HG03025 (cell line): ENCODE measurements around the gene FAM13A.
A peak's percentile ranks its signal among the peaks of the same experiment; 100 is the strongest.

Source experiments
- ATAC-seq: cut with Tn5 transposase; IDR thresholded peaks from one replicate; pipeline ENCODE4 v1.9.1; 2021; ENCODE audit warnings: mild to moderate bottlenecking, moderate library complexity; ENCODE audit not compliant: unreplicated experiment, low FRiP score

FAM13A gene

DNA sequence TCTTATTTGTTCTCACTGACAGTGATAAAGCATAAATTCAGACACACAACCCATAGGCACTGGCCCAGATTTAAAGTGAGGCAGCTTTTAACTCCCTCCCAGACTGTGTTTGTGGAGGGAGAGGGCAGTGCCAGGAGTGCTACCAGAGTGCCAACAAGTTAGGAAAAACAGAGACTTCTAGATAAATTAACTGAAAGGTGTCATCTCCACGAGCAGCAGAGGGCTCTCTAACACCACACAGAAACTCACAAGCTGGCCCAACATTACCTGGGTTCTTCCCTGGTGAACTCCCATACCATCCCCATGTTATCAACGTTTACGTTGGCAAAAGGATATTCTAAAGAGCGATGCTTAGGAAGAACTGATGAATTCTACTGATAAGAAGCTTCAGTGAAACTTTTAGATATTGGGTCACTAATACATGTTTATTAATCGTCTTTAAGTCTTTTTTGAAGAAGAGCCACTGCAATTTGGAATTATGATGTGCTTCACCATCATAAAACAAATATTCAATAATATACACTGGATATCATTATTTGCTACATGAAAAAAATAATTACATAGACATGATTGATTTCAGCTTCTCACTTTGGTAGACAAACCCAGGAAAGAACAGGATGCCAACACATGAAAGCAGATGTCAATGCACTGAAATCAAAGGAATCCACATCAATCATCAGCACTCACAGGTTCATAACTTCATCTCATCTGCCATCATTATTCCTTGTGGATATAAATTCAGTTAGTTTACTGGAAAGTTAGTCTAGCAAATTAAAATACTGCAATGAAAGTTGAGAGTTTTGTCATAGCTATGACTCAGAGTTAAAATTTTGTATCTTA, 238.1 kb downstream of the FAM13A start:
- no peak for ATAC-seq

DNA sequence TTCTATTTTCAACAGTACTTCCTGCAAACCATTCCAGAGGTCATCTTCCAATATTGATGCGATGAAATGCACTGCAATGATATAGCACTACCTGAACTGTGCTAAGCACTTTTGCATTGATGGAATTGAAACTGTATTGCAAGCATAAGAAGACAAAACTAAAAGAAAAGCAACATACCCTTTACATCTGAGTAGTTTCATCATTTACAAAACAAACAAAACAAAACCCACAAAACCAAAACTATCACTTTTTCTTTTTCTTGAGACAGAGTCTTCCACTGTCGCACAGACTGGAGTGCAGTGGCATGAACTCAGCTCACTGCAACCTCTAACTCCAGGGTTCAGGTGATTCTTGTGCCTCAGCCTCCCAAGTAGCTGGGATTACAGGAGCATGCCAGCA, 239.2 kb downstream of the FAM13A start:
- no peak for ATAC-seq

DNA sequence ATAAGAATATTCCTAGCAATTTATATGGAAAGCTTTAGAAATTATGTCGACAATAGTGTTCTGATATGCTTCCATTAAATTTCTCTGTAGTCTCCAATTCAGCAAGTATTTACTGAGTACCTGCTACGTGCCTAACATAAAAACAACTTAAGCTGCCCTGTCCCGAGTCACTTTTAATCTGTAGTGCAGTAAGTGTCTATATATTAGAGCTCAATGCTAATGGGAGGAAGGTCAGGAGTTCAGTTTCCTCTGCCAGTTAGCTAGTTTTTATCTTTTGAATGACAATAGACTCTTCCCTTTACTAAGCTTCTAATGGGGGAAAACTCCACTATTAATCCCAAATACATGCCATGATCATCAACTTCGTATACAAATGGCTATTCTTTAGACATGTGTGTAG, 240.6 kb downstream of the FAM13A start:
- no peak for ATAC-seq

- ATAC-seq = no peak
Observed at GRCh38 chr4:88814043-88814617, 242.9 kb downstream of the FAM13A start.

- no peak for ATAC-seq
Observed at GRCh38 chr4:88813013-88813412, 244.0 kb downstream of the FAM13A start.

DNA sequence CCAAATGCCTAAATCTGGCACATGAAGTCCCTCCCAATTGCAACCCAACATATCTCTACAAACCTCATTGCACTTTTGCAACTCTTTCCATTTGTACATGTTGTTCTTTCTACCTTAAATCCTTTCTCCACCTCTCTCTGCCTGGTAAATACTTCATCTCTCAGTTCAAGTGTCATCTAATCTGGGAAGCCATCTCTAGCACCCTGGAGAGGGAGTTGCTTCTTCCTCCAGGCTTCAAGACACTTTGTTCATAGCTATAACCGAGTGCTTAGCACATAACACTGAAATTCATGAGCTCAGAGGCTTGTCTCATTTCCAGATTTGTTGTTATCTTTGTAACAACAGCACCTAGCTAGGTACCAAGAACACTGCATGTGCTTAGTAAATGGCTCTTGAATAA, 244.6 kb downstream of the FAM13A start:
- ATAC-seq = no peak

GRCh38 chr4:88811904-88812303, 245.1 kb downstream of the FAM13A start:
- ATAC-seq = no peak

DNA sequence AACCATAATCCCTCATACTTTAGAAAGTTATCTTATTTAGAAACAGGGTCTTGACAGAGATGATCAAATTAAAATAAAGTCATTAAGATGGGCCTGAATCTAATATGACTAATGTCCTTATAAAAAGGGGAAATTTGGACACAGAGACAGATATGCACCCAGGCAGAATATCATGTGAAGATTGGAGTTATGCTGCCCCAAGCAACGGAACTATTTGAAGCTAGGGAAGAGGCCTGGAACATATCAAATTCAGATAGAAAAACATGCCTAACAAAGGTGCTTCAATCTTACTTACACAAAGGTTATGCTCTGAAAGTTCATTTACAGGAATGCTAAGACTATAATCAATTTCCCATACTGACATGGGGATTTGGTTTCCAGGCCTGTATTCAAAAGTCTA, 246.7 kb downstream of the FAM13A start:
- no peak for ATAC-seq

DNA sequence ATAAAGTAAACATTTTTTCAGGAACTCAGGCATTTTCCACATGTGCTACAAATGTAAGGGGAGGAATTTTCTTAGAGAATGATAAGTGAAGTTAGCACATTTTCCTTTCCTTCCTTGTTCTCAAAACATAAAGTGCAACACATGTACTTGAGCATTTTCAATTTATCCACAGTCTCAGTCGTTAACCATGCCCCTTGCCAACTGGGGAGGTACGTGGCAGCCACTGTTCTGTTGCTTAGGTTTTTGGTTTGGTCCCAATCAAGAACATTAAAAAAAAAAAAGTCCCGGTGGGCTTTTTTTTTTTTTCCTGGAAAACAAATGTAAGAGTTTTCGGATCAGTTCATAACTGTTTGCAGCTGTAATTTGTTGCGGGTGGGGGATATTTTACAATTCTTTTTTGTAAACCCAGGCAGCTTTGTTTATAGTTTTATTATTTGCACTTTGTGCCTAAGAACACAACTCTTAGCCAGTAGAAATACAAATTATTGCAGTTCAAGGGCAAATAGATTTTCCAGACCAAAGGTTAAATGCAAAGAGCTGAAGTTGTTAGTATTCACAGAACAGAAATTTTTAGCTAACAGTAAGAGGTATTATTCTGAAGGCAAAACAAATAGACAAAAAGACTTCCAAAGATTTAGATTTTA, 247.3 kb downstream of the FAM13A start:
- ATAC-seq = no peak

DNA sequence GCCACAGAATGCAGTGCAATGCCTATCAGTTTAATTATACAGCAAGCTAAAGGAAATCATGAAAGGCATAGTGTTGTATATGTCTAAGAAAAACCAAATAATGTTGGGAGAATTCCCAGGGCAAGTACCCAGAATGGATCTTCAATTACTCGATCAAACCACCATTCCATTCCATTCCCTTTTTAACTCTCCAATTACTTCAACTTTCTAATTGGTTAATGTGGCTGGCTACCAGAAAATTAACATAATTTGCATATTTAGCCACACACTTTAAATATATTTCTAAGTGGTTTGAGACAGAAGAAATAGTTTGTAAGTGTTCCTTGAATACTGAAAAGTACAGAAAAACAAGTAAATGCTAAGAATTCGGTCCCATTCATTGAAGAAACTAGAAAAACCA, 247.9 kb downstream of the FAM13A start:
- ATAC-seq = no peak

- no peak for ATAC-seq
Observed at GRCh38 chr4:88807499-88807898, 249.5 kb downstream of the FAM13A start.

DNA sequence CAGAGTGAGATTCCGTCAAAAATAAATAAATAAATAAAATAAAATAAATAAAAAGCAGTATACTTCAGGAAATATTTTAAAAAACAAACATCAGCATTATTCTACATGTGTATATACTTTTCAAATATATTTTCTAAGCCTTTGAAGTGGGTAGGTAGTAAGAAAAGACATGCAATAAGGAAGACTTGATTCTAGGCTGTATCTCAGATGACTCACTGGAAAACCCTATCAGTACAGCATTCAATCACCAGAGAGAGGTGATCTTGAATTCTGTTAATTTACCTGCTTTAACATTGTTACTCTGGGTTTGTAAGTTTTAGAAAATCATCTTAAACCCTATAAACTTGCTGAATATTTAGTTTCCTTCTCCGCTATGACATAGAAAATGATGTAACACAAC, 252.8 kb downstream of the FAM13A start:
- no peak for ATAC-seq

DNA sequence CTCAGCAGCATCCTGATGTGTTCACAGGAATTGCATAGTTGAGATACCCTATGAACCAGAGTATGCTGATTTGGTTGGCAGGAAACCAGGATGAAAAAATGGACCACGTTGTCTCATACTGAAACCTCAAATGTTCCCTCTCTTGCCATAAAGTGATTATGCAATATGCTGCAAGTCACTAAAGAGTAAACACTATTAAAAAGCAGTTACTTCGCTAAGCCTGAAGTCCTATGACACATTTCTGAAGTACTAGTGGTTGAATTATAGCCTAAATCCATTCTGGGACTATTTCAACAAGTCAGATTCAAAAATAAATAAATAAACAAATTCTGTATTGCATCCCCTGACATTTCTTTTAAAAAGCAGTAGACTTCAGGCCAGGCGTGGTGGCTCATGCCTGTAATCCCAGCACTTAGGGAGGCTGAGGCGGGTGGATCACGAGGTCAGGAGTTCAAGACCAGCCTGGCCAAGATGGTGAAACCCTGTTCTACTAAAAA, 253.3 kb downstream of the FAM13A start:
- no peak for ATAC-seq

DNA sequence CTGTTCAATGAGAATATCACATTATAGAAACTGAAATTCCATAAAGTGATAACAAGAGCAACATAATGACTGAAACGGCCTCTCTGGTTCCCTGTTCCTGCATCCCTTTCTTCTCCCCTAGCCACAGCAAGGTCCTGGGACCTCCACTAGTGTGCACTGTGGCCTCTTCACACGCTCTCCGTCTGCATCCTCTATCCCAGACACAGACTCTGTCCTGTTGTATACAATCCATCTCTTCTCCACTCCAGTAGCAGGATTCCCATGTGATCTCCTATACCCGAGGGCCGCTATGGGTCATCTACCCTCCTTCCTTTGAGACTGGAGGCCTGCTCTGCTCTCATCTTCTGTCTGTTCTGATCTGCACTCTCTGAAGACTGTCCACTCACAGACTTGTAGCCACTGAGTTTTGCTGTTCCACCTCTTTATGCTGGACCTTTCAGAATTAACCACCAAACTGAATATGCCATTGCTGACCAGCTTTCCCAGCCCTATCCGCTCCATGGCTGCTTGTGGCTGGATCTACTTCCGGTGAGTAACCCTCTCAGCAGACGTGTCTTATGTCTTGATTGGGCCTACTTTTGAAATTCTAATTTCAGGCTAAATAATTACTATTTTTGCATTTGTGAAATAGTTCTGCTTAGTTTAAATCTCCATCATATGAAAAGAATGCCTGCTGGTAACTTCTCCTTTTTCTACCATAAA, 254.2 kb downstream of the FAM13A start:
- no peak for ATAC-seq

DNA sequence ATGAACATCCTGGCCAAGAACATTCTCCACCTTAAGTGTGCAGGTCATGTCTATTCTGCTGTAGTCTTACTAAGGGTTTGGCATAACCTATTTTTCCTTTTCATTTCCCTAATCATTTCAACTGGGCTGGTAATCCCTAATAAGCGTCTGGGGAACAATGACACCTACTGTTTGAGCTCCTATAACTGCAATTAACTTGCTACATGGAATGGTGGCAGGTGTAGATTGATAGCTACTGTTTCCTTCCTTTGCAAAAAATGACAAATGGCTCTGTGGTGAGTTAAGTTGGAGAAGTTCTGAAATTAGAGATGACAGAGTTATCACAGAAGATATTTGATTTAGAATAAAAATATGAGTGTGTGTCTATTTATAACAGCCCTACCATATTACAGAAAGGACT, 254.8 kb downstream of the FAM13A start:
- ATAC-seq = no peak

GRCh38 chr4:88799900-88800299, 257.1 kb downstream of the FAM13A start:
- no peak for ATAC-seq

GRCh38 chr4:88797725-88798124, 259.3 kb downstream of the FAM13A start:
- ATAC-seq = no peak

- no peak for ATAC-seq
Observed at GRCh38 chr4:88796545-88796944, 260.4 kb downstream of the FAM13A start.

DNA sequence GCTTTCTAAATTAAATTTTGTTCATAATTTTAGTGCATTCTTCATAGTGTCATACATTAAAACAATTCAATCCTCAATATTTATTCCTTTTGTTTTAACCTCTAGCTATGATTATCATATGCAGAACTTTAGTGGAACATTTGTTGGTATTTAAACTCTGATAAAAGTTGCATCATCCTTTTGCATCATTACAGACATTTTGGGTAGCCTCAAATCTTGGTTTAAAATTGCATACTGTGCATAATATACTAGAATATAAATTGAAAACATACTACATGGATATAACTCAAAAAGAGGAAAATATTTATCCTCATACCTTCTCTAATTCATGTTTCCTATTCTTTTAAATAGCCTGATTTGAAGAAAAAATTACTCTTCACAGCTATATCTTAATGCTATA, 262.0 kb downstream of the FAM13A start:
- ATAC-seq = no peak

GRCh38 chr4:88794087-88794690, 262.8 kb downstream of the FAM13A start:
- no peak for ATAC-seq

DNA sequence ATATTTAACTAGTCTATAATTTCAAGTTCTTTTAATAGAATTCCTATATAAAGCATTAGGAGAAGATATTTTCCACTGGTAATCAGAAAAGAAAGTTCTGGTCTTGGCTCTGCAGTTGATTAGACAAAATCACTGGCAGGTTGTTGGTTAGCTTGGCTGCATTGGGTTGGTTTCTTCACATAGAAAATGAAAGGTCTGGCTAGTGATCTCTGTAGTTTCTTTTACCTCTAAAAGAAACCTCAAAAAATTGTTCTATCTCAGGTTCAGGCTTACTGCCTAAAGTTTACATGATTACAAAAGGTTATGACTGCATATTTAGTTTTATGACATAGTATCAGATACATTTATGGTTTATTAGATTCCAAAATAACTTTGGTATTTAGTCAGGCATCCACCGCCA, 263.5 kb downstream of the FAM13A start:
- ATAC-seq = peak; percentile 59
